H9 (cell line): ENCODE results near the gene THSD4. TPM values are rescaled to one million over a fixed set of nuclear protein-coding genes. Genes with fewer than 3 reads are reported as not detected.
A peak's percentile ranks its signal among the peaks of the same experiment; 100 is the strongest.

ENCODE experiments used
- DNase-seq: peaks from one replicate; pipeline ENCODE4 v3.0.0-alpha.2; 2017
- H2AFZ ChIP-seq: one replicate; pipeline ENCODE4 v1.6.1; 2013; ENCODE audit warnings: mild to moderate bottlenecking, low read length, control low read depth, moderate library complexity
- H2AK5ac ChIP-seq: 2 replicates; pipeline ENCODE4 v1.6.1; 2013; ENCODE audit warnings: low read length, control low read depth, mixed read lengths; ENCODE audit not compliant: insufficient read length
- H2BK120ac ChIP-seq: one replicate; pipeline ENCODE4 v1.6.1; 2013; ENCODE audit warnings: low read depth, mild to moderate bottlenecking, low read length, control low read depth, inconsistent platforms; ENCODE audit not compliant: poor library complexity, severe bottlenecking
- H2BK12ac ChIP-seq: 2 replicates; pipeline ENCODE4 v1.6.1; 2013; ENCODE audit warnings: low read length, control low read depth, mixed read lengths, low read depth; ENCODE audit not compliant: insufficient read length
- H2BK15ac ChIP-seq: 2 replicates; pipeline ENCODE4 v1.6.1; 2013; ENCODE audit warnings: low read depth, low read length, control low read depth
- H2BK20ac ChIP-seq: one replicate; pipeline ENCODE4 v1.6.1; 2013; ENCODE audit warnings: low read depth, mild to moderate bottlenecking, low read length, control low read depth, inconsistent platforms; ENCODE audit not compliant: poor library complexity, severe bottlenecking
- H2BK5ac ChIP-seq: 2 replicates; pipeline ENCODE4 v1.6.1; 2013; ENCODE audit warnings: low read length, control low read depth, mixed read lengths; ENCODE audit not compliant: insufficient read length
- H3K14ac ChIP-seq: 2 replicates; pipeline ENCODE4 v1.6.1; 2013; ENCODE audit warnings: low read length, control low read depth; ENCODE audit not compliant: insufficient read depth
- H3K18ac ChIP-seq: 2 replicates; pipeline ENCODE4 v1.6.1; 2013; ENCODE audit warnings: low read depth, mild to moderate bottlenecking, mixed read lengths, low read length, control low read depth; ENCODE audit not compliant: insufficient read length
- H3K23ac ChIP-seq: 2 replicates; pipeline ENCODE4 v1.6.1; 2013; ENCODE audit warnings: low read length, control low read depth, mixed read lengths, low read depth; ENCODE audit not compliant: insufficient read length
- H3K23me2 ChIP-seq: 2 replicates; pipeline ENCODE4 v1.6.1; 2013; ENCODE audit warnings: low read depth, mild to moderate bottlenecking, mixed read lengths, low read length, control low read depth; ENCODE audit not compliant: insufficient read length, poor library complexity, severe bottlenecking
- H3K27ac ChIP-seq: 2 replicates; pipeline ENCODE4 v1.5.1; 2013; ENCODE audit warnings: low read length, control low read depth, mixed read lengths, low read depth; ENCODE audit not compliant: insufficient read length
- H3K27me3 ChIP-seq: 2 replicates; pipeline ENCODE4 v1.6.1; 2013; ENCODE audit warnings: low read length, control low read depth, inconsistent platforms; ENCODE audit not compliant: insufficient read depth
- H3K4ac ChIP-seq: 2 replicates; pipeline ENCODE4 v1.6.1; 2013; ENCODE audit warnings: low read depth, mild to moderate bottlenecking, control low read depth, inconsistent platforms, low read length, moderate library complexity
- H3K4me1 ChIP-seq: 2 replicates; pipeline ENCODE4 v1.6.1; 2013; ENCODE audit warnings: low read length, control low read depth, inconsistent platforms; ENCODE audit not compliant: insufficient read depth
- H3K4me2 ChIP-seq: 2 replicates; pipeline ENCODE4 v1.6.1; 2013; ENCODE audit warnings: low read length, control low read depth, mixed read lengths; ENCODE audit not compliant: insufficient read length, insufficient read depth
- H3K56ac ChIP-seq: 2 replicates; pipeline ENCODE4 v1.6.1; 2013; ENCODE audit warnings: low read depth, mild to moderate bottlenecking, mixed read lengths, low read length, control low read depth; ENCODE audit not compliant: insufficient read length
- H3K79me1 ChIP-seq: 2 replicates; pipeline ENCODE4 v1.6.1; 2013; ENCODE audit warnings: low read depth, mild to moderate bottlenecking, moderate library complexity, low read length, control low read depth, inconsistent platforms; ENCODE audit not compliant: insufficient read depth, poor library complexity, severe bottlenecking
- H3K79me2 ChIP-seq: 2 replicates; pipeline ENCODE4 v1.6.1; 2013; ENCODE audit warnings: low read length, control low read depth, inconsistent platforms; ENCODE audit not compliant: insufficient read depth
- H3K9ac ChIP-seq: 2 replicates; pipeline ENCODE4 v1.6.1; 2013; ENCODE audit warnings: low read length, control low read depth, mixed read lengths; ENCODE audit not compliant: insufficient read length; ENCODE audit errors: extremely low read depth
- H3K9me3 ChIP-seq: one replicate; pipeline ENCODE4 v1.6.1; 2013; ENCODE audit warnings: low read depth, low read length, inconsistent platforms; ENCODE audit not compliant: control insufficient read depth
- H3T11ph ChIP-seq: one replicate; pipeline ENCODE4 v1.6.1; 2013; ENCODE audit warnings: mild to moderate bottlenecking, low read length, control low read depth, inconsistent platforms
- H4K20me1 ChIP-seq: one replicate; pipeline ENCODE4 v1.6.1; 2013; ENCODE audit not compliant: control insufficient read depth, insufficient read length, insufficient read depth
- H4K5ac ChIP-seq: 2 replicates; pipeline ENCODE4 v1.6.1; 2013; ENCODE audit warnings: low read depth, mild to moderate bottlenecking, mixed read lengths, low read length, control low read depth; ENCODE audit not compliant: insufficient read length
- H4K8ac ChIP-seq: replicated peaks from 2 replicates; pipeline ENCODE4 v1.6.1; 2013; ENCODE audit warnings: low read length, control low read depth, mixed read lengths, low read depth; ENCODE audit not compliant: insufficient read length
- H4K91ac ChIP-seq: 2 replicates; pipeline ENCODE4 v1.6.1; 2013; ENCODE audit warnings: low read depth, mild to moderate bottlenecking, moderate library complexity, mixed read lengths, low read length, control low read depth; ENCODE audit not compliant: insufficient read length
- H3K27ac Mint-ChIP-seq, 3 experiments: 2 replicates in 2 of 3; 3 replicates in 1 of 3; pipeline ENCODE4 v1.8.0; 2020 to 2021; ENCODE audit warnings: mixed read lengths in 3 of 3, mild to moderate bottlenecking in 1 of 3, moderate library complexity in 1 of 3
- H3K27me3 Mint-ChIP-seq: 2 replicates; pipeline ENCODE4 v1.8.0; 2021; ENCODE audit warnings: low read depth, mild to moderate bottlenecking, moderate library complexity, mixed read lengths
- H3K36me3 Mint-ChIP-seq, 3 experiments: 2 replicates in 2 of 3; 3 replicates in 1 of 3; pipeline ENCODE4 v1.8.0; 2020 to 2021; ENCODE audit warnings: low read depth in 3 of 3, mixed read lengths in 3 of 3; ENCODE audit not compliant: insufficient read depth in 1 of 3
- H3K4me1 Mint-ChIP-seq, 2 experiments: 2 replicates each; pipeline ENCODE4 v1.8.0; 2020; ENCODE audit warnings: mixed read lengths in 2 of 2
- H3K4me3 Mint-ChIP-seq, 2 experiments: 2 replicates in 1 of 2; 3 replicates in 1 of 2; pipeline ENCODE4 v1.8.0; 2020 to 2021; ENCODE audit warnings: mild to moderate bottlenecking in 2 of 2, mixed read lengths in 2 of 2, moderate library complexity in 1 of 2
- H3K9me3 Mint-ChIP-seq, 2 experiments: 2 replicates in 1 of 2; 3 replicates in 1 of 2; pipeline ENCODE4 v1.8.0; 2020; ENCODE audit warnings: mild to moderate bottlenecking in 2 of 2, mixed read lengths in 2 of 2, moderate library complexity in 1 of 2
- CTCF ChIP-seq: fragments of 200-600 bp; sonication (generic); conservative IDR thresholded peaks from 3 replicates; pipeline ENCODE4 v1.8.0; 2021; ENCODE audit warnings: antibody characterized with exemption, mild to moderate bottlenecking
- WGBS: extraction: QIAGEN DNeasy Blood & Tissue Kit; methylation state at CpG from one replicate; pipeline ENCODE4 v1.1.7; 2013; ENCODE audit warnings: missing lambda C conversion rate, low lambda C conversion rate, mixed read lengths; ENCODE audit not compliant: insufficient read length; ENCODE audit errors: extremely low coverage; 5-methylcytosine and 5-hydroxymethylcytosine counted together
- total RNA-seq: library from RNA; stranded (reverse); gene quantifications from 2 replicates; pipeline ENCODE4 v1.2.1, GENCODE V29; 2021

THSD4 gene
- total RNA-seq, 1 experiment from 2014 or later, result 5.5 TPM

GRCh38 chr15:71154607-71155200, 39.4 kb downstream of the THSD4 start:
- DNase-seq, result no peak
- no peaks in the 10 kb centered on the region for H3K9me3 ChIP-seq
- no peak overlapping the region for H2AK5ac ChIP-seq
- H3K9me3 Mint-ChIP-seq, result no peaks in the 10 kb centered on the region; a peak in 1 of 5 replicates
- H3K36me3 Mint-ChIP-seq, result peaks cover 7 to 10% (median 8%) of the 10 kb centered on the region in 3 experiments; a peak in 5 of 7 replicates
- no peaks in the 10 kb centered on the region for H3K79me2 ChIP-seq
- no peak for TF ChIP-seq CTCF
- H2BK120ac ChIP-seq, result no peak overlapping the region
- no peak overlapping the region for H2BK5ac ChIP-seq
- H3K27ac ChIP-seq, result no peak overlapping the region
- H4K8ac ChIP-seq, result no peak overlapping the region
- H3K9ac ChIP-seq, result no peak overlapping the region
- no peak overlapping the region for H3K18ac ChIP-seq
- peaks cover 19 to 20% of the 10 kb centered on the region in 2 experiments for H3K4me1 Mint-ChIP-seq
- no peak overlapping the region for H3K4me3 Mint-ChIP-seq
- no peak overlapping the region for H4K91ac ChIP-seq
- no peak overlapping the region for H3K4me2 ChIP-seq
- H2AFZ ChIP-seq, result no peak overlapping the region
- 0 out of 2 replicates have a peak overlapping the region, but pooled peaks have one; percentile 49 for H2BK15ac ChIP-seq
- no peak overlapping the region for H3K56ac ChIP-seq
- no peak overlapping the region for H3K27ac Mint-ChIP-seq
- H3K14ac ChIP-seq, result no peak overlapping the region
- no peaks in the 10 kb centered on the region for H3K4me1 ChIP-seq
- no peak overlapping the region for H3K23ac ChIP-seq
- H2BK20ac ChIP-seq, result no peak overlapping the region
- no peaks in the 10 kb centered on the region for H4K20me1 ChIP-seq
- no peak overlapping the region for H4K5ac ChIP-seq
- H3K79me1 ChIP-seq, result no peaks in the 10 kb centered on the region
- H3T11ph ChIP-seq, result no peak overlapping the region
- H3K23me2 ChIP-seq, result no peaks in the 10 kb centered on the region
- H2BK12ac ChIP-seq, result no peak overlapping the region
- no peak overlapping the region for H3K4ac ChIP-seq
- WGBS, result no CpG with 5 or more reads among the region's 4 CpGs
- no peaks in the 10 kb centered on the region for H3K27me3 ChIP-seq
- no peaks in the 10 kb centered on the region for H3K27me3 Mint-ChIP-seq
